Activated CD4-positive, alpha-beta T cell treated with anti-CD3 and anti-CD28 coated beads, Interleukin-10, Interleukin-2, amounts not matched to agents 100 ng/mL and 50 ng/mL, durations not matched to agents 16 hours and 8 hours (primary cell): Measurements from ENCODE around the gene HSPB6.

ENCODE experiments used
- DNase-seq: peaks from one replicate; pipeline ENCODE4 v3.0.0-alpha.2; 2020

The HSPB6 gene

GRCh38 chr19:35764432-35765315 is 7.8 kb upstream of the HSPB6 start:
- no peak for DNase-seq

DNA sequence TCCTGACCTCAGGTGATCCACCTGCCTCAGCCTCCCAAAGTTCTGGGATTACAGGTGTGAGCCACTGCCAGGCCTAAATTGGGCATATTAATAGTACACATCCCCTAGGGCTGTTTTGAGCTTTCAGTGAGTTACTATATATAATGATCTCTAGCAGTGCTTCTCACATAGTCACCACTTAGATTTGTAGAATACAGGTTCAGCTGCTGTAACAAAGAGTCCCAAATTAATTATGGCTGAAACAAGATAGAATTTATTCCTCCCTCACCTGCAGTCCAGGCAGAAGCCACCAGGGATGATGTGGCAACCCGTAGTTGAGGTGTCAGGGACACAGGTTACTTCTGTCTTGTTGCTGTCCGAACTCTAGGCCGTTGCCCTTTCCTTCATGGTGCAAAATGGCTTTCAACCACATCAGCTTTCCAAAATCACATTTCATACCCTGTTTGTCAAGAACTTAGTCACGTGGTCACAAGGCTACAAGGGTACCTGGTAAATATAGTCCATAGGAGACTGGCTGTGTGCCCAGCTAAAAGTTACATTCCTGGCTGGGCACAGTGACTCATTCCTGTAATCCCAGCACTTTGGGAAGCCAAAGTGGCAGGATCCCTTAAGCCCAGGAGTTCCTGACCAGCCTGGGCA is 4.0 kb upstream of the HSPB6 start:
- no peak for DNase-seq

- DNase-seq = no peak
These were observed 2.9 kb upstream of the HSPB6 start for GRCh38 chr19:35759697-35760096.

DNA sequence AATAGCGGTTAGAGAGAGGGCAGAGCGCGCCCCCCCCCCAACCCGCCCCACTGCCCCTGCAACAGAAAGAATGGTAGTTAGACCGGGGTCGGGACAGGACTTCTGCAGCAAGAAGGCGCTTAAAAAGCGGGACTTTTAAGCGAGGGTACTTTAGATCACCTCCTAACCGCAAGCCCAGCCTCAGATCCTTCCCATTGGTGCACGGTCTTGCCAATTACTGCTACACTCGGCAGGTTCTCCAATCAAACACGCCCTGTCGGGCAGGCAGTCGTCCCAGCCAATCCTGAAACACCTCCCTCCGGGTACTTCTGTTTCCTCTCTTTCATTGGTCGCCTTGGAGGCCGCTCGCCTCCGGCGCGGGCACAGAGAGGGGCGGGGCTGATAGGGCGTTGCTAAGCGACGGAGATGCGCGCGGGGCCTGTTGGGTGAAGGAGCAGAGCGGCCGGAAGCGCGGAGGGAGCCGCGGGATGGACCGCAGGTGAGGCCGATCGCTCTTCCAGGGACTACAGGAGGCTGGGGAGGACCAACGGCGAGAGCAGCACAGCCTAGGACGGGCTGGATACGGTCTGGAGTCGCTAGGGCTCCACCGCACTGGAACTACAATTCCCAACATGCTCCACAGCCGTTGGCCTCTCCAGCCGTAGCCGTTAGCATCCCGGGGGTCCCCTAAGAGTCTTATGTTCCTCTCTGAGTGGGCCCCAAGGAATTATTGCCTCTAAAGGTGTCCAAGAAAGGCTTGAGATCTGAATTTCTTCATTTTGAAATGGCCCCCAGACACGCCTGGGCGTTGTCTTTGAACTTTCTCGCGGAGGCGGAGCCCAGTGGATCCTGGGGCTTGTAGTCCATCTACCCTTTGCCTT is 1.1 kb upstream of the HSPB6 start, which contains the start of gene PROSER3:
Gene PROSER3, plus strand, starts transcription at position 428 of the 860 bp plus-strand sequence. Its CDS starts 40 bp downstream, at position 468.
- peak; percentile 100 for DNase-seq

DNA sequence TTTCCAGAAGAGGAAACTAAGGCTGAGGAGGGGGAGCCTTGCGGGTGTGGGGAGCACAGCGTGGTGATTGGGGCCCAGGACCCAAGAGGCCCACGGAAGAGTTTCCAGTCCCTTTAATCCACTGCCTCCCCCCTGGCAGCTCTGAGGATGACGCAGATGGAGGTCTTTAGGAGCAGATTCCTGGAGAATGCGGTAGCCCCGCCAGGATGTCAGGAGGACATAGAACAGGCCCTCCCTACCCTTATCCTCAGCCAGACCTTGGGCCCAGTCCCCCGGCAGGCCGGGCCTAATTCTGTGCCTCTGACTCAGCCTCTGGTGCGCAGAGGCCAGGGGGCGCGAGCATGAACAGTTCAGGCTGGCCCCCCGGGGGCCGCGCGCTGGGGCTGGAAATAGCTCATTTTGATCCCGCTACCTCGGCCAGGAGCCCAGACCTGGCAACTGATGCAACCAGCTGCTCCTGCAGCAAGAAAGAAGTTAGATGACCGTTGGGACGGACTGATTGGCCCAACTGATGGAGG is 461 bp upstream of the HSPB6 start:
- DNase-seq = peak; percentile 41

GRCh38 chr19:35755550-35756376 is 1.1 kb downstream of the HSPB6 start:
- peak; percentile 58 for DNase-seq

GRCh38 chr19:35755131-35755549 is 1.7 kb downstream of the HSPB6 start:
- no peak for DNase-seq

DNA sequence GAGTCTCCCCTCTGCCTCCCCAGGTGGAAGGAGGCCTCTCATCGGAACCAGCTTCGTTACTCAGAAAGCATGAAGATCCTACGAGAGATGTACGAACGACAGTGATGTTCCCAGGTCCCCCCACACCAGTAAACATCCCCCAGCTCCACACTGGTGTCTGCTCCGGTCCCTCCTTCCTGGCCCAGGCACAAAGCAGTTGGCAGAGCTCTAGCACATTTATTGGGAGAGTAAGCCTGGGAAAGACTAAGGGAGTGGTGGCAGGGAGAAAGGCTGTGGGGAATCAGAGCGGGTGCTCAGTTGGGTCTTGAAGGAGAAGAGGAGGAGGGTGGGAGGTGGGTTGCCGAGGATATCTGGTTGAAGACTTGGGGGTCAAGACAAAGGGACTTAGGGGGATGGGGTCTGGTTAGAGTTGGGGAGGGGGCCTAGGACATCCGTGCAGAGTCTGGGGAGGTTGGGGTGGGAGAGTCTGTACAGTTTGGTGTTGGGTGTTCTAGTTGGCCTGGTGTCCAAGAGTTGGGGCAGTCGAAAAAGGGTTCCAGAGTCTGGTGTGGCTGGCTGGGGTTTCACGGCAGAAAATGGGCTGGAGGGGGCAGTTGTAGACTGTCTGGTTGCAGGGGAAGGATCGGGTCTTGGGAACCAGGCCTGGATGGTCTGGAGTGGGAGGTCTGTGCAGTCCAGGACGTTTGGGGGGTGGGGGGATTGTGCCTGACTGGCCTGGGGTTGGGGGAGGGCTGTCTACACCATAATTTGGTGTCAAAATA is 2.3 kb downstream of the HSPB6 start:
- DNase-seq = no peak

DNA sequence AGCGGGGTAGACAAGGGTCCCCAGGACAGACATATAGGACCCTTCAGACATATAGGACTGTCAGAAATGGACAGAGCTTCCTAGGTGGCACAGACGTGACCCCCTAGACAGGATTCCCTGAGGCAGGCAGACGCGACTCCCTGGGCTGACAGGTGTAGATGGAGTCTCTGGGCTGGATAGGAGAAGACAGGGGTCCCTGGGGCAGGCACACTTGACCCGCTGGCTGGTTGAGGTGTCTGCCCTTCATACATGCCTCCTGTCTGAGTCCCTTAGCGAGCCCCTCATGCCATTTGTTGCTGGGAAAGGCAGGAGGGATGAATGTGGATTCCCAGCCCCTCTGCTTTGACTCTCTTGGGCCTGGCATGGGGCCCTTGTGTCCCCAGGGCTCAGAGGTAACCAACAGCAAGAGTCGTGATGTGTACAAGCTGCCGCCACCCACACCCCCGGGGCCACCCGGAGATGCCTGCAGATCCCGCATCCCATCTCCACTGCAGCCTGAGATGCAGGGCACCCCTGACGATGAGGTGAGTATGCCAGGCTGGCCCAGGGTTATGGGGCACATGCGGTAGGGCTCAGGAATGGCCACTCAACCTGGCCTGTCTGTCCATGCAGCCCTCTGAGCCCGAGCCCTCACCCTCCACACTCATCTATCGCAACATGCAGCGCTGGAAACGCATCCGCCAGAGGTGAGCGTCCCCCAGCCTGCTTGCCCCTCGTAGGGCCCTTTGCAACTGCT is 3.0 kb downstream of the HSPB6 start:
- no peak for DNase-seq

DNA sequence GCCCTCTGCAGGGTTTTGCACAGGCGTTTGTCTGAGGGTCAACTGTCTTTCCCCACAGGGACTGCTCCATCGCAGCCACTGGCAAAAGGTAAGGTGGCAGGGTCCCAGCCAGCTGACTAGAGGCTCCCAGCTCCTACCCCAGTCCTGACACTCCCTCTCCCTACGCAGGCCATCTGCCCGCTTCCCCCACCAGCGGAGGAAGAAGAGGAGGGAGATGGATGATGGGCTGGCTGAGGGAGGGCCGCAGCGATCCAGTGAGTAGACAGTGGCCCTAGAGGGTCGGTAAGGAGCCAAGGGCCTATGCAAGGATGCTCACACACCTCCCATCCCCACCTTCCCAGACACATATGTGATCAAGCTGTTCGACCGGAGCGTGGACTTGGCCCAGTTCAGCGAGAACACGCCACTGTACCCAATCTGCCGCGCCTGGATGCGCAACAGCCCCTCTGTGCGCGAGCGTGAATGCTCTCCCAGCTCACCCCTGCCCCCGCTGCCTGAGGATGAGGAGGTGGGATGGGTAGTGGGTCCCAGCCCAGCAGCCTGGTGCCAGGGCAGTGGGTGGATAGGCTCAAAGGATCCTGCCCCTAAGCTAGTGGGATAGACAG is 4.0 kb downstream of the HSPB6 start:
- DNase-seq = no peak

GRCh38 chr19:35751839-35752745 is 4.7 kb downstream of the HSPB6 start:
- DNase-seq = no peak

DNA sequence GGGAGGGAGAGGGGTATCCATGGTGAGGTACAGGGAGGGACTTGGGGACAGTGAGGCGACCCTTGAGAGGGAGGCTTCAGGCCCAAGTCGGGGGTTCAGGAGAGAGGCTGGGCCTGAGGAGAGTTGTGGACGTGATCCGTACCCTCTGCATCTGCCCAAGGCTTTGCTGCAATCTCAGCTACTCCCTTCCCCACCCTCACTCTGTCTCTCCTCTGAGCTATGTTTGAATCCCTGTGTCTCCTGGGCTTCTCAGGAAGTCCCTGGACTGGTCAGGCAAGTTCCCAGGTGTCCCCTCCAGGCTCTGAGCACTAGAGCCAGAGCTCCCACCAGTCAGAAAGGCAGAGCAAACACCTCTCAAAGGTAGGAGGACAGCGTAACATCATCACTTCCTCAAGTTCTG is 6.7 kb downstream of the HSPB6 start:
- no peak for DNase-seq

GRCh38 chr19:35748106-35749020 is 8.5 kb downstream of the HSPB6 start, which contains the start of gene LIN37:
TSS of gene LIN37 (plus strand) at chr19:35748576. CDS start at chr19:35748725, 149 bp downstream.
- DNase-seq = peak; percentile 100

- DNase-seq = no peak
These were observed 10.3 kb downstream of the HSPB6 start for GRCh38 chr19:35746531-35746930.

DNA sequence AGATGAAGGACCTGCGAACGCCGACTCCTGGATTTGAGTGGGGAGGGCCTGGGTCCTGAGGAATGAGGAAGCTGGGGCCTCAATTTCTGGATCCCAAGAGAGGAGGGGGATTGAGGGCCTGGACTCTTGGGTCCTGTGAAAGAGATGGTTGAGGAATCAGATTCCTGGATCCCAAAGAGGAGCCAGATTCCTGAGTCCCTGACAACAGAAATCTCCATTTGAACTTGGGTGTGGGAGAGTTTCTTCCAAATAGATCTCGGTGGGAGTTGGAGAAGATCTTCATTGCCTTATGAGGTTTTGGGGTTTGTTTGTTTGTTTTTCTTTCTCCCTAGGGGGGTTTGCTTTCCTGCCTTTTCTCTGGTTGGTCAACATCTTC is 10.8 kb downstream of the HSPB6 start:
- DNase-seq = no peak

DNA sequence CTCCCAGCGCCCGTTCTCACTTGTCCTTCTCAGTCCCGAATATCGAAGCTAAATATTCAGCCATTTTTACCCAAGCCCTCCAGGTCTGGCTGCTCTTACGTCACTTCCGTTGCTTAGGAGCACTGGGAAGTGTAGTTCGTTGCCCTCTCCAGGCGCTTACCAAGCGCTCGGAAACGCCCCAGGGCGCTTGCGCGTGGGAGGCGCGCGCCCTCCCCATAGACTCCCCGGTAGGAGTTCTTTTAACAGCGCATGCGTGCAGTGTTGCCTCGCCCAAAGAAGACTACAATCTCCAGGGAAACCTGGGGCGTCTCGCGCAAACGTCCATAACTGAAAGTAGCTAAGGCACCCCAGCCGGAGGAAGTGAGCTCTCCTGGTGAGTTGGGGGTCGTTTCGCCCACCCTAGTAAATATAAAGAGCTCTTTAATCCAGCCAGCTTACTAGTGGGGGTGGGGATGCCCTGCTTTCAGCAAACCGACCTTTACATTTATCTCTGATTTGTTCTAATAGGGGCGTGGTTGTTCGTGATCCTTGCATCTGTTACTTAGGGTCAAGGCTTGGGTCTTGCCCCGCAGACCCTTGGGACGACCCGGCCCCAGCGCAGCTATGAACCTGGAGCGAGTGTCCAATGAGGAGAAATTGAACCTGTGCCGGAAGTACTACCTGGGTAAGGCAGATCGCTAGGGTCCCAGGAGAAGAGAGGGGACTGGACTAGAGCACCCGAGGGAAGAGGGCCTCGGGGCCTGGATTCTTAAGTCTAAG is 11.3 kb downstream of the HSPB6 start, which contains the start of the genes PSENEN and U2AF1L4:
Gene PSENEN, plus strand, starts transcription at position 324 of the 759 bp plus-strand sequence. Its CDS starts 280 bp downstream, at position 604.
Gene U2AF1L4, minus strand, starts transcription at position 91 of the 759 bp plus-strand sequence. Its CDS starts 27 bp downstream, at position 64.
- DNase-seq = peak; percentile 99
